PC-3 (cell line): ENCODE data around the gene SELENOS. TPM values are rescaled to one million over a fixed set of nuclear protein-coding genes. Genes with fewer than 3 reads are reported as not detected.

Experiments
- ATAC-seq: fragments of 200-7000 bp; cut with Tn5 transposase; 2 replicates; pipeline ENCODE4 v1.9.1; 2020; ENCODE audit warnings: mild to moderate bottlenecking, moderate library complexity
- BruUV-seq: library from RNA; stranded (reverse); fragments of 400-500 nt; replicated peaks from 2 replicates; lab custom pipeline; 2021; lab: Mats Ljungman, UMichigan
- CTCF ChIA-PET: fragments of 300-600 bp; sonication (Branson Sonifier 250); formaldehyde crosslinking; loops from one replicate; lab custom pipeline; 2022; ENCODE audit warnings: antibody characterized with exemption; lab: Charles Lee
- POLR2A ChIA-PET: fragments of 300-600 bp; sonication (Branson Sonifier 250); formaldehyde crosslinking; loops from one replicate; lab custom pipeline; 2022; ENCODE audit warnings: antibody characterized with exemption; ENCODE audit not compliant: unreplicated experiment; lab: Charles Lee
- DNase-seq: peaks from one replicate; pipeline ENCODE4 v3.0.0-alpha.2; 2015
- H2AFZ ChIP-seq: fragments of 300-600 bp; sonication (generic); 2 replicates; pipeline ENCODE4 v1.6.0; 2016; ENCODE audit warnings: antibody characterized with exemption, low read length
- H3F3A ChIP-seq: fragments of 300-600 bp; sonication (generic); one replicate; pipeline ENCODE4 v1.6.0; 2017; ENCODE audit warnings: antibody characterized with exemption, low read length, control low read depth, mild to moderate bottlenecking; ENCODE audit not compliant: unreplicated experiment
- H3K27ac ChIP-seq: fragments of 300-600 bp; sonication (generic); 2 replicates; pipeline ENCODE4 v1.5.1; 2016; ENCODE audit warnings: mild to moderate bottlenecking, low read length
- H3K27me3 ChIP-seq: fragments of 300-600 bp; sonication (generic); 2 replicates; pipeline ENCODE4 v1.6.1; 2016; ENCODE audit warnings: low read length, mixed read lengths
- H3K36me3 ChIP-seq: fragments of 300-600 bp; sonication (generic); 2 replicates; pipeline ENCODE4 v1.6.1; 2016; ENCODE audit warnings: low read depth, mixed run types, low read length, mixed read lengths
- H3K4me1 ChIP-seq: fragments of 300-600 bp; sonication (generic); 2 replicates; pipeline ENCODE4 v1.5.1; 2016; ENCODE audit warnings: low read length; ENCODE audit not compliant: insufficient read depth
- H3K4me2 ChIP-seq: fragments of 300-600 bp; sonication (generic); 2 replicates; pipeline ENCODE4 v1.6.0; 2016; ENCODE audit warnings: low read length
- H3K4me3 ChIP-seq: fragments of 300-600 bp; sonication (generic); 2 replicates; pipeline ENCODE4 v1.5.1; 2016; ENCODE audit warnings: mild to moderate bottlenecking, low read length, mixed read lengths
- H3K79me2 ChIP-seq: fragments of 300-600 bp; sonication (generic); 2 replicates; pipeline ENCODE4 v1.6.1; 2017; ENCODE audit warnings: low read length, mixed read lengths
- H3K9ac ChIP-seq: fragments of 300-600 bp; sonication (generic); 2 replicates; pipeline ENCODE4 v1.6.0; 2016; ENCODE audit warnings: mild to moderate bottlenecking, low read length
- H3K9me2 ChIP-seq: fragments of 300-600 bp; sonication (generic); replicated peaks from 2 replicates; pipeline ENCODE4 v1.6.1; 2016; ENCODE audit warnings: mixed run types, low read length, mixed read lengths
- H3K9me3 ChIP-seq: fragments of 300-600 bp; sonication (generic); 2 replicates; pipeline ENCODE4 v1.6.1; 2016; ENCODE audit warnings: low read length, mixed read lengths
- H4K20me1 ChIP-seq: fragments of 300-600 bp; sonication (generic); 2 replicates; pipeline ENCODE4 v1.6.1; 2016; ENCODE audit warnings: low read length, mixed read lengths
- EZH2 ChIP-seq: fragments of 300-600 bp; sonication (generic); IDR thresholded peaks from one replicate; pipeline ENCODE4 v1.6.1; 2017; ENCODE audit warnings: antibody characterized with exemption, mild to moderate bottlenecking, low read length; ENCODE audit not compliant: unreplicated experiment
- EZH2phosphoT487 ChIP-seq: fragments of 300-600 bp; sonication (generic); IDR thresholded peaks from 2 replicates; pipeline ENCODE4 v1.6.1; 2018; ENCODE audit warnings: mild to moderate bottlenecking, antibody characterized with exemption, low read length, borderline replicate concordance
- intact Hi-C: fragments of 100-400 bp; cut with micrococcal nuclease; formaldehyde crosslinking; loops from 2 replicates; pipeline ENCODE4 v1.9.0; 2023
- total RNA-seq: library from RNA; depleted of rRNA; stranded (reverse); fragments of >200 nt; gene quantifications from 2 replicates; pipeline ENCODE4 v1.2.3, GENCODE V29; 2014
- TF ChIP-seq, protein P1 (sequence below): fragments of 300-600 bp; sonication (generic); conservative IDR thresholded peaks from 2 replicates; pipeline ENCODE4 v1.5.1; 2017; ENCODE audit warnings: antibody characterized with exemption, low read depth, mild to moderate bottlenecking, low read length

Gene SELENOS
- total RNA-seq, 1 experiment from 2014 or later, result 40.1 TPM

DNA sequence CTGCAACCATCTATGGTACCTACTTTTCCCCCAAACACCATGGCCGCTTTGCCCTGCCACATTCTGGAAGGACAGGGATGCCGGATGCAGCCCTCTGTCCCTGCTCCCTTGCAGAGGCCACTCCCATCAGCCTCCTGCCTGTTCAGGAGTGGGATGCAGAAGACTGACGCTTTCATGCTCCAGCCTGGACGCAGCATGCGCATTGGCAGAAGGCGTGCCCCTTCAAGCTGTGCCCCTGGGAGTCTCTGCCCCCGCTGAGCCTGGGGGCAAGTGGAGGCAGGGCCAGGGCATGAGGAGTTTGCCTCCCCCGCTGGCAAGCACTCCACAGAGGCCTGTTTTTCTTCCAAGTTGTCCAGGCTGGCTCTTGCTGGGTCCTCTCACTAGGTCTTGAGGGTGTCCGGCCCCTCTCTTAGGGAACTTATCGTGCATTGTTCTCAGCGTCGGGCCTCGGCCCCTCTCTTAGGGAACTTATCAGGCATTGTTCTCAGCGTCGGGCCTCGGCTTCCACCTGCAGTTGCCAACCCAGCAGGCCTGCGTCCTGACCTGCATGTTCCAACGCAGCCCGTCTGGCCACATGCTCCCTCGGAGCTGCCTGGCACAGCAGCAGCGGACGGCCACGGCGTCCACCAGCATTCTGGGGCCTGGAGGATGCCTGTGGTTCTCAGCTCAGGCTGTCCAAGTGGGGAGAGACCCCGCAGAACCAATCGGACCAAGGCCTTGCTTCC lies 32.3 kb upstream of the SELENOS start:
- no peak overlapping the region for H3K4me2 ChIP-seq
- TF ChIP-seq, protein P1, sequence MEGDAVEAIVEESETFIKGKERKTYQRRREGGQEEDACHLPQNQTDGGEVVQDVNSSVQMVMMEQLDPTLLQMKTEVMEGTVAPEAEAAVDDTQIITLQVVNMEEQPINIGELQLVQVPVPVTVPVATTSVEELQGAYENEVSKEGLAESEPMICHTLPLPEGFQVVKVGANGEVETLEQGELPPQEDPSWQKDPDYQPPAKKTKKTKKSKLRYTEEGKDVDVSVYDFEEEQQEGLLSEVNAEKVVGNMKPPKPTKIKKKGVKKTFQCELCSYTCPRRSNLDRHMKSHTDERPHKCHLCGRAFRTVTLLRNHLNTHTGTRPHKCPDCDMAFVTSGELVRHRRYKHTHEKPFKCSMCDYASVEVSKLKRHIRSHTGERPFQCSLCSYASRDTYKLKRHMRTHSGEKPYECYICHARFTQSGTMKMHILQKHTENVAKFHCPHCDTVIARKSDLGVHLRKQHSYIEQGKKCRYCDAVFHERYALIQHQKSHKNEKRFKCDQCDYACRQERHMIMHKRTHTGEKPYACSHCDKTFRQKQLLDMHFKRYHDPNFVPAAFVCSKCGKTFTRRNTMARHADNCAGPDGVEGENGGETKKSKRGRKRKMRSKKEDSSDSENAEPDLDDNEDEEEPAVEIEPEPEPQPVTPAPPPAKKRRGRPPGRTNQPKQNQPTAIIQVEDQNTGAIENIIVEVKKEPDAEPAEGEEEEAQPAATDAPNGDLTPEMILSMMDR, result no peak
- no peak for TF ChIP-seq EZH2
- TF ChIP-seq EZH2phosphoT487, result no peak
- intact Hi-C loops, result no loop called here
- H3K9ac ChIP-seq, result no peak overlapping the region
- no peaks in the 10 kb centered on the region for H3K9me3 ChIP-seq
- no peaks in the 10 kb centered on the region for H4K20me1 ChIP-seq
- H3K27me3 ChIP-seq, result no peaks in the 10 kb centered on the region
- H2AFZ ChIP-seq, result no peak overlapping the region
- DNase-seq (no peak), ATAC-seq (no peak)
- H3K27ac ChIP-seq, result no peak overlapping the region
- H3K36me3 ChIP-seq, result no peaks in the 10 kb centered on the region
- H3K9me2 ChIP-seq, result no peaks in the 10 kb centered on the region
- H3K4me3 ChIP-seq, result no peak overlapping the region
- POLR2A ChIA-PET, result no interaction called here
- H3K4me1 ChIP-seq, result no peaks in the 10 kb centered on the region
- BruUV-seq, result no TSS peak
- H3K79me2 ChIP-seq, result no peaks in the 10 kb centered on the region
- CTCF ChIA-PET, result no interaction called here
- no peaks in the 10 kb centered on the region for H3F3A ChIP-seq

DNA sequence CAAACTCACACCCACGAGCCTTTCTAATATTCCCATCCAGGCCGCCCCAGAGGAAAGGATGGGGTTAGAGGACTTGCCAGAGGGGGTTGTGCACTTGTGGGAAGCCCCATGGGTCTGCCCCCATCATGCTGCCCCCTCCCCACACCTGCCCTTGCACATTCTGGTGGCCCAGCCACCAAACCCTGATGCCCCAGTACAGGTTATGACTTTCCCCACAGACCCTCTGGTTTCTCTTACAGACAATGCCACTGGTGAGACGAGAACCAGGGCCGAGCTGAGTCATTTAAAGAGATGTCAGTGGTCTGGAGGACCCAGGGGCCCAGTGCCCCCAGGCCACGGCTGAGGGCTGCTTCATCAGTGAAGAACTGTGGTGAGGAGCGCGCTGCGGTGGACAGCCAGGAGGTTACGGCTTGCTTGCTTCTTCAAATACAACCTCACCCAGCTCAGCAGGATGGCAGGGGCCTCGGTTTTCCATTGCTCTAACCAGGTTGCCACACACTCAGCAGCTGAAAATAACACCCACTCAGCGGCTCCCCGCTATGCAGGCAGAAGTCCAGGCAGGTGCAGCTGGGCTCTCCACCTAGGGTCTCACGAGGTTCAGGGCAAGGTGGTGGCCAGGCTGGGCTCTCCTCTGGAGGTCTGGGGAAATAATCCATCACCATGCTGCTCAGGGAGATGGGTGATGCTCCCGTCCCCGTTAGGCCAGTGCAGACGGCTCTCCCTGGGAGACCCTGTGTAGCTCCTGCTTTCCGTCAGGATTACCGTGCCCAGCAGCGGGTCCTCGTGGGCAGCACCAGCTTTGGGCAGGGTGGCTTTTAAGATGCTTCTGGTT lies 31.5 kb upstream of the SELENOS start:
- no TSS peak for BruUV-seq
- Histone ChIP-seq H3K27ac (no peak overlapping the region), H3K4me3 (no peak overlapping the region), H4K20me1 (no peaks in the 10 kb centered on the region), H3K79me2 (no peaks in the 10 kb centered on the region), H3K36me3 (no peaks in the 10 kb centered on the region), H3K9me3 (no peaks in the 10 kb centered on the region), H3K27me3 (no peaks in the 10 kb centered on the region), H2AFZ (no peak overlapping the region), H3K9ac (no peak overlapping the region), H3K9me2 (no peaks in the 10 kb centered on the region), H3K4me1 (no peaks in the 10 kb centered on the region), H3K4me2 (no peak overlapping the region), H3F3A (no peaks in the 10 kb centered on the region)
- ChIA-PET CTCF (no interaction called here), POLR2A (no interaction called here)
- intact Hi-C loops, result no loop called here
- ATAC-seq (no peak), DNase-seq (no peak)
- TF ChIP-seq EZH2, result no peak
- TF ChIP-seq, protein P1, result no peak
- TF ChIP-seq EZH2phosphoT487, result no peak
